Measurements from ENCODE around the gene KERA. TPM values are rescaled to one million over a fixed set of nuclear protein-coding genes. Genes with fewer than 3 reads are reported as not detected.

Gene KERA
- total and polyA plus RNA-seq, 9 of the 15 experiments (the other 6 are each of a cell fraction or from before 2014, with no cell fraction given), result not detected

DNA sequence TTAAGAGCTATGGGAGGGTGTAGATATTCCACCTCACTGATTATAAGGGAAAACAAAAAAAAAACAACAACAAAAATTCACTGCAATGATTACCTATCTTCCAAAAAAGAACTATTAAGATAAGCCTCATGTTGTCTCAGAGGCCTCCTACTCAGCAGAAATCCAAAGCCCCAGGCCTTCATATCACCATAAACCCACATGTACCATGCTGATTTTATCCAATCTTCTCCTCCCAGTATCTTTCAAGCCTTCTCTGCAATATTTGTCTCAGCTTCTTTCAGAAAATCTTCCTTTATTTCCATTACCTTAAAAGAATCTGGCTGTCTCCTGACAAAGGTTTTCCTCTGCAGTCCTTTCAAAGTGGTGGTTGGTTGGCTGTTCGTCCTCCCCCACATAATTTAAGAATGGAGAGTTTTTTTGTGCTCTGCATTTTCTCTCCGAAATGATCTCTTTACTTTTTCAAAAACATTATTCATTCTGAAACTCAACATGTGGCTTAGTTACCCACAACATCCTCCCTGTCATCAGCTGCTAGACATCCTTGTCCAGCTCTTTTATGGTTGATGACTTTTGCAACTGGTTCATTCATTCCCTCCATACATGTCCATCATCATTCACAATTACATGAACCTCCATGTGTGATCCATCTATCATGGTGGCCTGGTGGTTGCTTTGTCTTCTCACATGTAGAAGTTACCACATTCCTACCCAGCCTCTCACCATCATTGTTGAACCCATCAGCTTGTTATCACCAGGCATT is 50.1 kb downstream of the KERA start (continued):
- TF ChIP-seq SMAD1 (IDR thresholded peaks at IDR 0.05; ENCODE audit: low read depth, low read length, partially characterized antibody) (no peak), MAZ (CRISPR knock-in tag; conservative IDR thresholded peaks at IDR 0.05 in 1 of 2, IDR thresholded peaks at IDR 0.05 in 1 of 2) (no peak), CBX5 (IDR thresholded peaks at IDR 0.05; ENCODE audit: borderline replicate concordance, low read depth) (no peak), DDX20 (tag; IDR thresholded peaks at IDR 0.05; ENCODE audit: low read depth) (no peak), JUND (IDR thresholded peaks at IDR 0.05; ENCODE audit: borderline replicate concordance, low read depth, low read length) (no peak), JUND (tag; IDR thresholded peaks at IDR 0.05; ENCODE audit: borderline replicate concordance, low read depth, low read length) (no peak)
- TF ChIP-seq, protein P1, sequence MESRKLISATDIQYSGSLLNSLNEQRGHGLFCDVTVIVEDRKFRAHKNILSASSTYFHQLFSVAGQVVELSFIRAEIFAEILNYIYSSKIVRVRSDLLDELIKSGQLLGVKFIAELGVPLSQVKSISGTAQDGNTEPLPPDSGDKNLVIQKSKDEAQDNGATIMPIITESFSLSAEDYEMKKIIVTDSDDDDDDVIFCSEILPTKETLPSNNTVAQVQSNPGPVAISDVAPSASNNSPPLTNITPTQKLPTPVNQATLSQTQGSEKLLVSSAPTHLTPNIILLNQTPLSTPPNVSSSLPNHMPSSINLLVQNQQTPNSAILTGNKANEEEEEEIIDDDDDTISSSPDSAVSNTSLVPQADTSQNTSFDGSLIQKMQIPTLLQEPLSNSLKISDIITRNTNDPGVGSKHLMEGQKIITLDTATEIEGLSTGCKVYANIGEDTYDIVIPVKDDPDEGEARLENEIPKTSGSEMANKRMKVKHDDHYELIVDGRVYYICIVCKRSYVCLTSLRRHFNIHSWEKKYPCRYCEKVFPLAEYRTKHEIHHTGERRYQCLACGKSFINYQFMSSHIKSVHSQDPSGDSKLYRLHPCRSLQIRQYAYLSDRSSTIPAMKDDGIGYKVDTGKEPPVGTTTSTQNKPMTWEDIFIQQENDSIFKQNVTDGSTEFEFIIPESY (CRISPR knock-in tag; IDR thresholded peaks at IDR 0.05), result no peak

DNA sequence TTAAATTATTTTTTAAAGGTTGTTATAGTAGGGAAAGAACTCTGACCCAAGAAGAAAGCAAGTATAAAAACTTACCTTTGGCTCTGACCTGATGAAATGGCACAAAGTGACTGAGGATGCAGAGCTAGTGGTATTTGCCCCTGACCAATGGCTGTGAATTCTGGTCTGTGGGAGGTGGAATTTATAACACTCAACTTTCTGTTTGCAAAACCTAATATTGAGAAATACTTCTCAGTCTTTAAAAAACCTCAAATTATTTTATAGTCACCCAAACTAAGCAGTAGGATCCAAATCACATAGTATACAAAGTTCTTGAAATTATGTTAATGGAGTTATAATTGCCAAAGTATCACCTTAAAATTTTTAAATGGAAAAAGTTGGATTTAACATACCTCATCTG is 53.0 kb downstream of the KERA start, which contains the start of gene EPYC:
EPYC (minus strand) TSS at position 101 of the 400 bp plus-strand sequence. CDS start 2,407 bp downstream, outside the sequence.
- in situ Hi-C loops (cut with MboI), result no loop called here
- Histone ChIP-seq H4K20me1 (replicated peaks; ENCODE audit: control insufficient read depth, insufficient read depth, low read length) (no peaks in the 10 kb centered on the region), H3K9me1 (ENCODE audit: control insufficient read depth, insufficient read depth, low read length) (no peaks in the 10 kb centered on the region), H3K79me2 (ENCODE audit: control insufficient read depth, insufficient read depth, low read length) (no peaks in the 10 kb centered on the region), H3K9me3 (replicated peaks; ENCODE audit: control insufficient read depth, insufficient read depth, low read depth, low read length) (no peaks in the 10 kb centered on the region), H3K4me2 (ENCODE audit: insufficient read depth, low read length) (no peak within 1 kb of the TSS), H3K36me3 (ENCODE audit: control insufficient read depth, insufficient read depth, low read length) (no peaks in the 10 kb centered on the region), H3K27me3 (ENCODE audit: control insufficient read depth in 2 of 2, insufficient read depth in 2 of 2, low read length in 2 of 2) (no peaks in the 10 kb centered on the region), H2AFZ (ENCODE audit: low read depth, low read length) (no peak within 1 kb of the TSS), H3K27ac (ENCODE audit: extremely low read depth, low read depth, low read length) (no peak within 1 kb of the TSS), H3K9ac (ENCODE audit: insufficient read depth in 1 of 2, low read depth in 2 of 2, low read length in 2 of 2) (no peak within 1 kb of the TSS), H3K4me1 (replicated peaks in 1 of 2; ENCODE audit: control insufficient read depth in 2 of 2, insufficient read depth in 2 of 2, low read length in 2 of 2) (no peaks in the 10 kb centered on the region), H3K4me3 (no peak within 1 kb of the TSS)
- ChIA-PET POLR2A (no interaction called here), CTCF (ENCODE audit: low intra/inter-chr PET ratio) (no interaction called here)
- ATAC-seq (no peak), DNase-seq (ENCODE audit: extremely low read depth in 1 of 4, low spot score in 3 of 4) (no peak), FAIRE-seq (no peak)
- intact Hi-C loops (cut with micrococcal nuclease), result no loop called here
- no TSS peak for BruUV-seq (replicated peaks)
- TF ChIP-seq NEUROD1 (IDR thresholded peaks at IDR 0.05; ENCODE audit: borderline replicate concordance, low read depth, low read length, partially characterized antibody) (no peak), MED1 (CRISPR knock-in tag; IDR thresholded peaks at IDR 0.05; ENCODE audit: borderline replicate concordance) (no peak), SPI1 (IDR thresholded peaks at IDR 0.05; ENCODE audit: borderline replicate concordance, low read depth, low read length) (no peak), YBX1 (IDR thresholded peaks at IDR 0.05) (no peak)
